GM19035 (cell line): Measurements from ENCODE around the gene FOXL1.

Experiments
- ATAC-seq: cut with Tn5 transposase; IDR thresholded peaks from one replicate; pipeline ENCODE4 v1.9.1; 2021; ENCODE audit not compliant: unreplicated experiment

The FOXL1 gene

GRCh38 chr16:86625821-86626220 is 47.5 kb downstream of the FOXL1 start:
- no peak for ATAC-seq

GRCh38 chr16:86626284-86626683 is 47.9 kb downstream of the FOXL1 start:
- no peak for ATAC-seq

- ATAC-seq = no peak
Observed at GRCh38 chr16:86626966-86627365, 48.6 kb downstream of the FOXL1 start.

GRCh38 chr16:86628614-86629013 is 50.3 kb downstream of the FOXL1 start:
- ATAC-seq = no peak

GRCh38 chr16:86630471-86630870 is 52.1 kb downstream of the FOXL1 start:
- ATAC-seq = no peak

GRCh38 chr16:86631444-86631843 is 53.1 kb downstream of the FOXL1 start:
- ATAC-seq = no peak
